ENCODE measurements around the gene COG2. TPM values are rescaled to one million over a fixed set of nuclear protein-coding genes. Genes with fewer than 3 reads are reported as not detected.

COG2 gene
- total RNA-seq, 1 donor from 2014 or later, result 8.4 TPM

DNA sequence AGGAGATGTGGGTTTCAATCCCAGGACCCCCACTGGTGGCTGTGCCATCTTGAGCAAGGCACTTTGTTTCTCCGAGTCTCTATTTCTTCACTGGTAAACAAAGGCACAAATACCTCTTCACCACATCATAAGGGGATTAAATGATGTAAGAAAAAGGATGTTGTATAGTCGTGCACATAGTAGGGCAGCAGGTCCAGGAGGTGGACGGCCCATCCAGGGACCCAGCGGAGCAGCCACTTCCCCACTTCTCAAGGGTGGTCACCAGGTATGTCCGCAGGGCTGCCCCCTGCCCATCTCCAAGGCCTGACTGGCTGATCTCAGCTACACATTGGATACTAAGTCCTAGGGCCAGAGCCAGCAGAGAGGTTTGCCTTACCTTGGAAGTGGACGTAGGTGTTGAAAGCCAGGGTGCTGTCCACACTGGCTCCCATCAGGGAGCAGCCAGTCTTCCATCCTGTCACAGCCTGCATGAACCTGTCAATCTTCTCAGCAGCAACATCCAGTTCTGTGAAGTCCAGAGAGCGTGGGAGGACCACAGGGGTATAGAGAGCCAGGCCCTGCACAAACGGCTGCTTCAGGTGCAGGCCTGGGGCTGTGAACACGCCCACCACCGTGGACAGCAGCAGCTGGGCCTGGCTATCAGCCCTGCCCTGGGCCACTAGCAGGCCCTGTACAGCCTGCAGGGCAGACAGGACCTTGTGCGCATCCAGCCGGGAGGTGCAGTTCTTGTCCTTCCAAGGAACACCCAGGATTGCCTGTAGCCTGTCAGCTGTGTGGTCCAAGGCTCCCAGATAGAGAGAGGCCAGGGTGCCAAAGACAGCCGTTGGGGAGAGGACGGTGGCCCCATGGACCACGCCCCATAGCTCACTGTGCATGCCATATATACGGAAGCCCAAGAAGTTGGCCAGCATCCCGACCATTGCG lies 67.6 kb downstream of the COG2 start:
- no peak overlapping the region for H3K4me3 ChIP-seq
- H3K9me3 ChIP-seq, result no peaks in the 10 kb centered on the region
- DNase-seq (ENCODE audit: low spot score in 2 of 2), result no peak
- no peaks in the 10 kb centered on the region for H3K36me3 ChIP-seq
- TF ChIP-seq, protein P1, sequence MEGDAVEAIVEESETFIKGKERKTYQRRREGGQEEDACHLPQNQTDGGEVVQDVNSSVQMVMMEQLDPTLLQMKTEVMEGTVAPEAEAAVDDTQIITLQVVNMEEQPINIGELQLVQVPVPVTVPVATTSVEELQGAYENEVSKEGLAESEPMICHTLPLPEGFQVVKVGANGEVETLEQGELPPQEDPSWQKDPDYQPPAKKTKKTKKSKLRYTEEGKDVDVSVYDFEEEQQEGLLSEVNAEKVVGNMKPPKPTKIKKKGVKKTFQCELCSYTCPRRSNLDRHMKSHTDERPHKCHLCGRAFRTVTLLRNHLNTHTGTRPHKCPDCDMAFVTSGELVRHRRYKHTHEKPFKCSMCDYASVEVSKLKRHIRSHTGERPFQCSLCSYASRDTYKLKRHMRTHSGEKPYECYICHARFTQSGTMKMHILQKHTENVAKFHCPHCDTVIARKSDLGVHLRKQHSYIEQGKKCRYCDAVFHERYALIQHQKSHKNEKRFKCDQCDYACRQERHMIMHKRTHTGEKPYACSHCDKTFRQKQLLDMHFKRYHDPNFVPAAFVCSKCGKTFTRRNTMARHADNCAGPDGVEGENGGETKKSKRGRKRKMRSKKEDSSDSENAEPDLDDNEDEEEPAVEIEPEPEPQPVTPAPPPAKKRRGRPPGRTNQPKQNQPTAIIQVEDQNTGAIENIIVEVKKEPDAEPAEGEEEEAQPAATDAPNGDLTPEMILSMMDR (IDR thresholded peaks at IDR 0.05), result no peak
- intact Hi-C loops (cut with DNase I), result no loop called here
- H3K27me3 ChIP-seq, result no peaks in the 10 kb centered on the region
- H3K27ac ChIP-seq, result no peak overlapping the region
- peaks cover 4 to 9% of the 10 kb centered on the region in 2 donors for H3K4me1 ChIP-seq

DNA sequence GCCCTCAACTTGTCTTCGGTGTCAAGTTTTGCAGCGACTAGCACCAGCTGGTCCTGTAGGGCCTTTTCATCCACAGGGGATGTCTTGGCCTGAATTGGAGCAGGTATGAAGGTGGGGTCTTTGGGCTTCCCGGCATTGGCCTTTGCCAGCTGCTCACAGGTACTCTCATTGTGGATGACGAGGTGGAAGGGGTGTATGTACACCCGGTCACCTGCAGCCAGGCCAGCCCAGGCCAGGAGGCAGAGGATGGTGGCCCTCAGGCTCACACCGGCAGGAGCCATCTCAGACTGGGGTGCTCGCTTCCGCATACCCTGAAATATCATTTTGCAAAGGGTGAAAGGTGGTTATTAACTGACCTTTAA lies 68.2 kb downstream of the COG2 start:
- Histone ChIP-seq H3K4me1 (peaks cover 4 to 9% of the 10 kb centered on the region in 2 donors), H3K27me3 (no peaks in the 10 kb centered on the region), H3K9me3 (no peaks in the 10 kb centered on the region), H3K4me3 (no peak overlapping the region), H3K27ac (no peak overlapping the region), H3K36me3 (no peaks in the 10 kb centered on the region)
- intact Hi-C loops (cut with DNase I), result no loop called here
- TF ChIP-seq, protein P1 (IDR thresholded peaks at IDR 0.05), result no peak
- DNase-seq (ENCODE audit: low spot score in 2 of 2), result no peak

DNA sequence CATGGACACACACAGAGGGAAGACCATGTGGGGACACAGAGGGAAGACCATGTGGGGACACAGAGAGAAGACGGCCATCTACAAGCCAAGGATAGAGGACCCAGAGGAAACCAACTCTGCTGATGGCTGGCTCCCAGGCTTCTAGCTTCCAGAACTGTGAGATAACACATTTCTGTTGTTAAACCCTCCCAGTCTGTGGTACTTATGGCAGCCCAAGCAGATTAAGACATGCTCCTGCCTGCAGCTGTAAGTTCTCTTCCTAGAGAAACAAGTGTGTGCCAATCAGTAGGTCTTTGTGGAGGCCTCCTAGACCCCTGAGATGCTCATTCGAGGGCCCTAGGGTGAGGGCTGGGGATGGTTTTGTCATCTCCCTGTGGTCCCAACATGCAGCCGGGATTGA lies 69.0 kb downstream of the COG2 start:
- H3K4me3 ChIP-seq, result no peak overlapping the region
- intact Hi-C loops (cut with DNase I), result no loop called here
- no peak for DNase-seq (ENCODE audit: low spot score in 2 of 2)
- no peaks in the 10 kb centered on the region for H3K9me3 ChIP-seq
- H3K36me3 ChIP-seq, result no peaks in the 10 kb centered on the region
- no peaks in the 10 kb centered on the region for H3K27me3 ChIP-seq
- no peak overlapping the region for H3K27ac ChIP-seq
- TF ChIP-seq, protein P1 (IDR thresholded peaks at IDR 0.05), result no peak
- peaks cover 4 to 9% of the 10 kb centered on the region in 2 donors for H3K4me1 ChIP-seq

DNA sequence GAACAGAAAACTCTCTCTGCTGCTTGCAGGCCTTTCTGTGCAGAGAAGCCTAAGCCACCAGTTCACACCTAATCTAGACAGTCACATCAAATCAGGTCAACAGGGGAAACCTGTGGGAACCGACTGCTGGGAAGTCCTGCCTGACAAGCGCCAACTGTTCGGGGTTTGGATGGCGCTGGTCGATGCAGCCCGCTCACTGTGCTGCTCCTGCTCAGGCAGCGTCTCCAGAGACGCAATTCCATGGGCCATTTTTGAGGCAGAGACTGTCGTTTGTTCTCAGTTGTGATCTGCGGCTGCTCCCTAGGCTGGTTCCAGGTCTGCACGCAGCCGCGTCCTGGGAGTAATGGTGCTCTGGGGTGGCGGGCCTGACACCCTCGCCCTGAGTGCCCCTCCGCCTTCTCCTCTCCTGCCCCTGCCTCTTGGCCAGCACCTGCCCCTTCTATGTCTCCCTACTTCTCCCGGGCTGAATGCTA lies 70.2 kb downstream of the COG2 start:
- TF ChIP-seq, protein P1 (IDR thresholded peaks at IDR 0.05), result no peak
- Histone ChIP-seq H3K4me1 (peaks cover 4 to 9% of the 10 kb centered on the region in 2 donors), H3K9me3 (no peaks in the 10 kb centered on the region), H3K36me3 (no peaks in the 10 kb centered on the region), H3K4me3 (no peak overlapping the region), H3K27ac (no peak overlapping the region), H3K27me3 (no peaks in the 10 kb centered on the region)
- intact Hi-C loops (cut with DNase I), result no loop called here
- no peak for DNase-seq (ENCODE audit: low spot score in 2 of 2)

DNA sequence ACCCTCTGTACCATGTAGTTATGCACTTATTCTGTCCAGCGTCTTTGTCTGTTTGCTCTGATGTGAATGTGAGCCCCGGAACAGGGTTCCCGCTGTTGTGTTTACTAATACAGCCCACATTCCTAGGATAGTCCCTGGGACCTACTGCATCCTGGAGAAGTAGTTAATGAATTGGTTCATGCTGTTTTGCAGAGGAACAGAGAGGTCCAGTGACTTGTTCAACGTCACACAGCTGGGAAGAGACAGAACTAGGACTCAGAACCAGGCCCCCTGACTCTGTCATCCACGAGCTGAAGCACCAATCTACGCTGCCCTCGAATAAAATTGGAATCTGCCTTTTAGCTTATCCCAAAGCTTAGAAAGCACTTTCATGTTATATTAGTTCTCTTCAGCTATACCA lies 70.9 kb downstream of the COG2 start:
- no peak for DNase-seq (ENCODE audit: low spot score in 2 of 2)
- intact Hi-C loops (cut with DNase I), result no loop called here
- TF ChIP-seq, protein P1 (IDR thresholded peaks at IDR 0.05), result no peak
- no peaks in the 10 kb centered on the region for H3K36me3 ChIP-seq
- H3K27me3 ChIP-seq, result no peaks in the 10 kb centered on the region
- H3K4me3 ChIP-seq, result peak overlapping the region in 1 of 2 donors; percentile 56
- H3K27ac ChIP-seq, result no peak overlapping the region
- H3K4me1 ChIP-seq, result peaks cover 4 to 9% of the 10 kb centered on the region in 2 donors
- no peaks in the 10 kb centered on the region for H3K9me3 ChIP-seq

Measured in ascending aorta (tissue), 2 donors.